HG02798 (cell line): ENCODE data around the gene RALGPS1.

Source experiments
- ATAC-seq: cut with Tn5 transposase; IDR thresholded peaks from one replicate; pipeline ENCODE4 v1.9.1; 2021; ENCODE audit warnings: mild to moderate bottlenecking; ENCODE audit not compliant: unreplicated experiment, poor library complexity

Gene RALGPS1

GRCh38 chr9:126902210-126902609 lies 12.4 kb upstream of the RALGPS1 start:
- ATAC-seq, result no peak

DNA sequence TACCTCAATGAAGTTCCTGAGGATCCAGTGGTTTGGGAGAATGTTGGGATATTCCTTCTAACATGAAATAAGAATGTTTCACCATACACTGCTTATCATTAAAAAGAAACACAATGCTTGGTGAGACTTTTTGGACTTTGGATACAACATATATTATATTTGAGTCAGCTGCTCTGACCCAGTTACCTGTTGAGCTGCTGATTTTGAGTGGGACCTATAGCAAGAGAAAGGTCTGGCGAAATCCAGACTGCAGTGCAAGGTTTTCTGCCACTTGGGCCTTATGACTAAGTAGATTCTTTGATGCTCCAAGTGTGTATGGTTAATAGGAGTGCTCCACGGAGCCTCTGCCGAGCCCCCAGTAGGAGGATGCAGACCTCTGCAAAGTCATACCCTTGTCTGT lies 10.0 kb upstream of the RALGPS1 start:
- ATAC-seq, result no peak

- no peak for ATAC-seq
Measured at GRCh38 chr9:126906091-126906490, 8.5 kb upstream of the RALGPS1 start.

- ATAC-seq, result no peak
Measured at GRCh38 chr9:126907058-126907457, 7.5 kb upstream of the RALGPS1 start.

GRCh38 chr9:126915281-126915816 lies 767 bp downstream of the RALGPS1 start:
- ATAC-seq, result peak; percentile 5

DNA sequence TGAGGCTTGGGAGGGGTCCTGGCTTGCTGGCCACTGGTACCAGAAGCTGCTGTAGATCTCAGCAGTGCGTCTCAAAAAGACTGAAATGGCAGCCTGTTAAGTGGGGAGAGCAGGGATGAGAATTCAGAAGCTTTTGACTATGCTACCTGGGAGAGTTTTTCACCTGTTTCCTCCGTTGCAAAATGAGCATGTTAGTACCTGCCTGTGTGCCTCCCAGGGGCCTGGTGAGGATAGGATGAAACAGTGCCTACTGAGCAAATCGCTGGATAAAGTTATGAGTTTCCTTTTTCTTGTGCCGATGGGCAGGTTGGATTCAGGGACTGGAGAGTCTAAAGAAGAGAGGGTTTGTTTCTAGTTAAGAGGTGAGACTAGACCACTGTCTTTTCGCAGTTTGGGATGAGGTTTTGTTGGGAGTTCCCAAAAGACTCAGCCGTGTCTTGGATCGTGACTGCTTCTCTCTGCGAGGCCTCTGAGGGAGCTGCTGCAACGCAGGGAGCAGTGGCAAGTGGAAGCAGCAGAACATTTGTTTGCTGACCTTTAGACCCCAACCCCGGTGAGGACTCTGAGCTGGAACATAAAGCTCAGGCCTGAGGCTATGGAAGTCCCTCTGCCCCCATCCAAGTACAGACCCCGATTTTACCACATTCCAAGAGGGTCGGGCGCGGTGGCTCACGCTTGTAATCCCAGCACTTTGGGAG lies 1.4 kb downstream of the RALGPS1 start:
- ATAC-seq, result no peak

DNA sequence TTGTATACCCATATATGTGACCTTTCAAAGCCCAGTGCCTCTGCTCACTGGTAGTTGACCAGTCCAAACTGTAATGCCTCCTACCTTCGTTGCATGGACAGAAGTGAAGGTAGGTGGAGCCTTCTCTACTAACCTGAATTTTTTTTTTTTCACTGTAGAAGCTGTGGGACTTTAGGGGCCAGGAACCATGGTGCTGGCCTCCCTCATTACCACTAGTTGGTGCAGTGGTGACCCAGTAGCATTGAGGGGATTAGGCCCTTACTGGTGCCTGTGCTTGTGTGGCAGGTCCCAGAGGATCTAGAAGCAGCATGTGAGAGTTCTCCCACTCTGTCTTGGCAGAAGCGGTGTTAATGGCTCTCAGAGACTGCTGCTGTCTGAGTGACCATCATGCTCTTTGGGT lies 2.3 kb downstream of the RALGPS1 start:
- no peak for ATAC-seq

DNA sequence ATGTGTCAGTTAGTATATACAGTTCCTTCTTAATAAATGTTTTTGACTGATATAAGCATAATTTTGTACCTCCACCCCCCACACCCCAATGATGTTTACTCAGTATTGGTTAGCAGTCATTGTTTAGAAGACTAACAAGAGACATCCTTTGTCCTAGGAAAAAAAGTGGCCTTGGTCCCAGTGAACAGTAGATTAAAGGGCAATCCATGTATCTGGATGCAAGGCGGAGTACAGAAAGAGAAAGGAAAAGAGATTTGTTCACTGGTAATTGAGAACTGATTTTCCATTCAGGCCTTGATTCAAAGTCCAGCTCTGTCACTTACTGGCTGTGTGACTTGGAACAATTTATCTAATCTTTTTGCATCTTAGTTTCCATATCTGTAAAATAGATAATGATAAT lies 4.6 kb downstream of the RALGPS1 start:
- no peak for ATAC-seq

- ATAC-seq, result no peak
Measured at GRCh38 chr9:126925876-126926275, 11.3 kb downstream of the RALGPS1 start.

- no peak for ATAC-seq
Measured at GRCh38 chr9:126926364-126926763, 11.8 kb downstream of the RALGPS1 start.

DNA sequence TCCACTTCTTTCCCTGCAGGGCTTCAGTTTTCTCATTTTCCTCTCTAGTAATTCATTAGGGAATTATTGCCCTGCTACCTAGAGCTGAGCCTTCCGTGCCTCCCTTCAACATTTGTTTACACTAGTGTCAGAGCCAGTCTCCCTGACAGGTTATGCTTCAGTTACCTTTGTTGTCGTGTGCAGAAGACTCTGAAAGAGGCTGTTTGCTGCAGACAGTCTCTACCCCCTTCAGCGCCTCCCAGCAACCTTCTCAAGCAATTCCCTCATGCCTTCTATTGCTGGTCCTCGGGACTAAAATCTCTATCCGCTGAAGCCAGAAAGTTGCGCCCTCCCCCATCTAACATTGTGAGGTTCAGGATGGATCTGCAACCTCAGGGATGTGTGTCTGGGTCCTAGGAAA lies 12.8 kb downstream of the RALGPS1 start:
- no peak for ATAC-seq

GRCh38 chr9:126932871-126933321 lies 18.3 kb downstream of the RALGPS1 start:
- ATAC-seq, result no peak

DNA sequence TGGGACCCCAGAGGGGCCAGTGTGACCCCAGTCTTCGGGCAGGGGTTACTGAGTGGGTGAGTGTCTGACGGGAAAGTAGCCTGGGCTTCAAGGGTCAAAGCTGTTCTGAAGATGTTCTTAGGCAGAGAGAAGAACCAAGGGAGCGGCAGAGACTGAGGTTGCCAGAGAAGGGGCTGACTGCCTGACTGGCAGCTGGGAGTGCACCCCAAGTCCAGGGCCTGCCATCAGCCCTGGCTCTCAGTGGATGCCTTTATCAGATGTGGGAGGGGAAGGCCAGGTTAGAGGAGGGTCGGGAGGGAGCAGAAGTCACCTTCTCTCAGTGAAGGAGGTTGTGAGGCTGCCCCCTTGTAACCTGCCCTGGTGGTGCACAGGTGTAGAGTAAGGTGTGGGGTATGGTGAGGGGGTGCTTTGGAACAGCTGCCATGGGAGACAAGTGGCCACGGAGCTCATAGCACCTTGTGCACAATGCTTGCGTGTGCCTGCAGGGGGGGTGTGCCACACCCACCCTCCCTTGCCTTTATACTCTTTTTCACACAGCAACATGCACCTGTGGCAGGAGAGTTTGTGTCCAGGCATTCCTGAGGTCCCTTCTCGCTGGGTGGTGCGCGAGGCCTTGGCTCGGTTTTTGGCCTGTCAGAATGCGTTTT lies 18.9 kb downstream of the RALGPS1 start:
- no peak for ATAC-seq

DNA sequence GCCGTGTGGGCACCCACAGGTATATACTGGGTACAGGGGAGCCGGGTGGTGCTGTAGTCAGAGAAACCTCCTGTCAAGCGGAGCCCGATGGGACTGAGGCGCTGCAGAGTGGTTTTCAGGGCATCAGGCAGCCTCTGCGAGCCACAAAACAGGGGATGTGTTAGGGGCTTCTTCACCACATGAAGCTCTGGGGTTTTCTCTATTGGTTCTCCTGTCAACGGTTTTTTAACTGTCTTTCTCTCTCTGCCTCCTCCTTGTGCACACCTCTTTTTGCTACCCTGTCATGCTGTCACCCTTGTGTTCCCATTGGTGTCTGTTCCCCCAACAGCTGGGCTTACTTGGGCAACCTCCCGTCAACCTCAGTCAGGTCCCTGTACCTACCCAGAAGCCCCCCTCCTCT lies 19.9 kb downstream of the RALGPS1 start:
- no peak for ATAC-seq

GRCh38 chr9:126935630-126936029 lies 21.0 kb downstream of the RALGPS1 start:
- ATAC-seq, result no peak

GRCh38 chr9:126937444-126937843 lies 22.9 kb downstream of the RALGPS1 start:
- ATAC-seq, result no peak

DNA sequence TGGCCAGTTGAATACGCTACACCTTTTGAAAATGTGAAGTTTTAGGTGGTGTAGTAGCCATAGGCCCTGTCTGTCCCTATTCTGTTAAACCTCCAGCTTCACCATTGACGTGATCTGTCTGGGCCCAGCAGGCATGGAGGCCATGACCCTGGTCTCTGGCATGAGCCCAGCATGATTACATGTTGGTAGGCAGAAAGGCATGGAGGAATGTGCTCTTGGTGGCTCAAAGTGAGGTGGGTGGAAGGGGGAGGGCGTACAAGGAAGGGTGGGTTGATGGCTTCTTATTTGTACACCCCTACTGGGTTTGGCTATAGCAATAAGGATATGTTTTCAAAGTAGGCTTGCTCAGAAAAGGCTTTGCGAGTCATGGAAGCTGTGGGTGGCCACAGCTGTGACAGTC lies 23.7 kb downstream of the RALGPS1 start:
- ATAC-seq, result no peak

DNA sequence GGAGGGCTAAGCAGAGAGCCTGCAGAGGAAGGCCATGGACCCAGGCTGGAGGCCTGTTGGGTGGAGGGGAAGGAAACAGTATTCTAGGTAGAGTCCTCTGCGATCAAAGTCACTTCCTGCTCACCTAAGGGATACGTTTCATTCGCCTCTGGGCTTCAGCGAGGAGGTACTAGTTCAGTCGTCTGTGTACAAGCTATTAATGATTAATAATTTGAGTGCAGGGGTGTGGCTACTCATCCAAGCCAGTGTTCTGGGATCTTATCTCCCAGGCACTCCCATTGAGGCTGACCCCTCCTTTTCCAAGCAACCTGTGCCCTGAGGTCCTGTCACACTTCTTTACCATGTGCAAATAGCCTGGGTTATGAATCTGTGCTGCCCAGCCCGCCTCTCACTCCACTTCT lies 25.2 kb downstream of the RALGPS1 start:
- ATAC-seq, result no peak

GRCh38 chr9:126942399-126942798 lies 27.8 kb downstream of the RALGPS1 start:
- no peak for ATAC-seq

DNA sequence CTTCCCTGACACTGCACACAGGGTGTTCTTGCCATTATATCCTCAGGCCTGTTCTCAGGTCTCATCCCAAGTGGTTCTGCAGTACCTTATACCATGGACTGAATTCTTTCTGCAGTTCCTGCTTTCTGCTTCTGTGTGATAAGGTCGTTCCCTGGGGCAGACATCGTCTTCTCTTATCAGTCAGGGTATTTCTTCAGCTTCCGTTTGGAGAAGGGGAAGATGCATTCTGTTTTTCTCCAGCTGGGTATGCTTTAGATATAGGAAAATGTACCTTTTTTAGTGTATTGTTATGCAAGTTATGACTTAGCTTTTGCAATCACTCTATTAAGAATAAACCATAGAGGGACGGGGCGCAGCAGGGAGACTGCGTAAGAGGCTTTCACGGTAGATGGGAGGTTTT lies 31.1 kb downstream of the RALGPS1 start:
- no peak for ATAC-seq

DNA sequence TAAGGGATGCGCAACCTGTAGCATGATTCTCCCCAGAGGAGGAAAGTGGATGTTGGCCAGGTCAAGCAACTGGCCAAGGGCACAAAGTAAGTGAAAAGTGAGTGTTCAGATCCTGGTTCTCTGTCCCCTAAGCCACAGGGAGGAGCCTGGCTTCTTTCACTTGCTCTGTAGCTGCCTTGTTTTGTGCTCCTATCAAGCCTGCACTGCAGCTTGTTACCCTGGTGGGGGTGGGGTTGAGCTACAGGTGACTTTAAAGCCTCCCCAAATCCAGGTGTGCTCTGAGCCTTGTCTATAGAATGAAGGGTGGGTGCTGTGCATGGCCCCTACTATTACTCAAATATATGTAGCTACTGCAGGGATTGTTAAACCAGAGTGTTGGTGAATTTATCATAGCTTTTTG lies 32.9 kb downstream of the RALGPS1 start:
- no peak for ATAC-seq
